Loucy (cell line): ENCODE measurements around the gene NOX5.

ENCODE experiments used
- H2AFZ ChIP-seq: fragments of 200-600 bp; sonication (generic); 2 replicates; pipeline ENCODE4 v1.6.0; 2016; ENCODE audit warnings: antibody characterized with exemption, mild to moderate bottlenecking, low read length, moderate library complexity
- H3F3A ChIP-seq: fragments of 200-600 bp; 2 replicates; pipeline ENCODE4 v1.6.0; 2016; ENCODE audit warnings: antibody characterized with exemption, low read depth, mild to moderate bottlenecking
- H3K27me3 ChIP-seq: fragments of 200-600 bp; sonication (generic); 2 replicates; pipeline ENCODE4 v1.6.1; 2014; ENCODE audit warnings: low read length, mild to moderate bottlenecking; ENCODE audit not compliant: insufficient read depth, poor library complexity, severe bottlenecking
- H3K36me3 ChIP-seq: fragments of 200-600 bp; sonication (generic); 2 replicates; pipeline ENCODE4 v1.6.1; 2016; ENCODE audit warnings: low read length; ENCODE audit not compliant: insufficient read depth
- H3K4me1 ChIP-seq: fragments of 200-600 bp; sonication (generic); 2 replicates; pipeline ENCODE4 v1.5.1; 2014; ENCODE audit warnings: low read length, mild to moderate bottlenecking; ENCODE audit not compliant: insufficient read depth, poor library complexity, severe bottlenecking
- H3K4me2 ChIP-seq: fragments of 200-600 bp; sonication (generic); 2 replicates; pipeline ENCODE4 v1.6.0; 2014; ENCODE audit warnings: antibody characterized with exemption, low read length, low read depth, mild to moderate bottlenecking; ENCODE audit not compliant: poor library complexity, severe bottlenecking
- H3K4me3 ChIP-seq: fragments of 200-600 bp; sonication (generic); 2 replicates; pipeline ENCODE4 v1.5.1; 2014; ENCODE audit warnings: low read length, mild to moderate bottlenecking, mixed read lengths; ENCODE audit not compliant: poor library complexity, severe bottlenecking
- H3K79me2 ChIP-seq: fragments of 200-600 bp; sonication (generic); 2 replicates; pipeline ENCODE4 v1.6.1; 2014; ENCODE audit warnings: low read length; ENCODE audit not compliant: insufficient read depth
- H3K9ac ChIP-seq: fragments of 200-600 bp; sonication (generic); 2 replicates; pipeline ENCODE4 v1.6.0; 2014; ENCODE audit warnings: mild to moderate bottlenecking, low read depth, low read length, moderate library complexity; ENCODE audit not compliant: poor library complexity, severe bottlenecking
- H3K9me2 ChIP-seq: fragments of 200-600 bp; sonication (generic); replicated peaks from 2 replicates; pipeline ENCODE4 v1.6.1; 2016; ENCODE audit warnings: low read depth, low read length, mixed read lengths
- H3K9me3 ChIP-seq: fragments of 200-600 bp; sonication (generic); 2 replicates; pipeline ENCODE4 v1.6.1; 2014; ENCODE audit warnings: mild to moderate bottlenecking, antibody characterized with exemption, low read length, low read depth; ENCODE audit not compliant: insufficient read depth
- H4K20me1 ChIP-seq: fragments of 200-600 bp; sonication (generic); 2 replicates; pipeline ENCODE4 v1.6.0; 2014; ENCODE audit warnings: antibody characterized with exemption, low read length, mild to moderate bottlenecking; ENCODE audit not compliant: insufficient read depth, poor library complexity, severe bottlenecking
- CTCF ChIP-seq: fragments of 200-600 bp; sonication (generic); conservative IDR thresholded peaks from 2 replicates; pipeline ENCODE4 v1.5.1; 2014; ENCODE audit warnings: mild to moderate bottlenecking, antibody characterized with exemption, low read length
- EZH2phosphoT487 ChIP-seq: fragments of 200-600 bp; IDR thresholded peaks from 2 replicates; pipeline ENCODE4 v1.6.1; 2018; ENCODE audit warnings: antibody characterized with exemption, mild to moderate bottlenecking, moderate library complexity, borderline replicate concordance

The NOX5 gene

GRCh38 chr15:68994981-68995761 is 19.3 kb upstream of the NOX5 start:
- Histone ChIP-seq H2AFZ (no peak overlapping the region), H3K9me2 (no peaks in the 10 kb centered on the region), H4K20me1 (no peaks in the 10 kb centered on the region), H3K4me2 (no peak overlapping the region), H3K27me3 (no peaks in the 10 kb centered on the region), H3K4me1 (no peaks in the 10 kb centered on the region), H3K4me3 (no peak overlapping the region), H3F3A (no peaks in the 10 kb centered on the region), H3K36me3 (no peaks in the 10 kb centered on the region), H3K9me3 (no peaks in the 10 kb centered on the region), H3K79me2 (no peaks in the 10 kb centered on the region), H3K9ac (no peak overlapping the region)
- TF ChIP-seq EZH2phosphoT487 (no peak), CTCF (no peak)

- Histone ChIP-seq H3K27me3 (no peaks in the 10 kb centered on the region), H3K4me2 (no peak overlapping the region), H3K9me2 (no peaks in the 10 kb centered on the region), H2AFZ (no peak overlapping the region), H3K9me3 (no peaks in the 10 kb centered on the region), H3K36me3 (no peaks in the 10 kb centered on the region), H3K79me2 (no peaks in the 10 kb centered on the region), H3K4me1 (no peaks in the 10 kb centered on the region), H3K4me3 (no peak overlapping the region), H3K9ac (no peak overlapping the region), H4K20me1 (no peaks in the 10 kb centered on the region), H3F3A (no peaks in the 10 kb centered on the region)
- TF ChIP-seq EZH2phosphoT487, result no peak
Measured at GRCh38 chr15:68997050-68997449, 17.4 kb upstream of the NOX5 start.

GRCh38 chr15:68997930-68998777 is 16.3 kb upstream of the NOX5 start:
- Histone ChIP-seq H3K9me3 (no peaks in the 10 kb centered on the region), H3K4me2 (no peak overlapping the region), H3K4me3 (no peak overlapping the region), H3K9ac (no peak overlapping the region), H2AFZ (no peak overlapping the region), H4K20me1 (no peaks in the 10 kb centered on the region), H3F3A (no peaks in the 10 kb centered on the region), H3K9me2 (no peaks in the 10 kb centered on the region), H3K4me1 (no peaks in the 10 kb centered on the region), H3K27me3 (no peaks in the 10 kb centered on the region), H3K79me2 (no peaks in the 10 kb centered on the region), H3K36me3 (no peaks in the 10 kb centered on the region)
- TF ChIP-seq CTCF (no peak), EZH2phosphoT487 (no peak)
